GM21423 (cell line): ENCODE measurements around the gene PRICKLE2.

Experiments
- ATAC-seq: cut with Tn5 transposase; IDR thresholded peaks from one replicate; pipeline ENCODE4 v1.9.1; 2021; ENCODE audit warnings: mild to moderate bottlenecking, moderate library complexity; ENCODE audit not compliant: unreplicated experiment

Gene PRICKLE2

DNA sequence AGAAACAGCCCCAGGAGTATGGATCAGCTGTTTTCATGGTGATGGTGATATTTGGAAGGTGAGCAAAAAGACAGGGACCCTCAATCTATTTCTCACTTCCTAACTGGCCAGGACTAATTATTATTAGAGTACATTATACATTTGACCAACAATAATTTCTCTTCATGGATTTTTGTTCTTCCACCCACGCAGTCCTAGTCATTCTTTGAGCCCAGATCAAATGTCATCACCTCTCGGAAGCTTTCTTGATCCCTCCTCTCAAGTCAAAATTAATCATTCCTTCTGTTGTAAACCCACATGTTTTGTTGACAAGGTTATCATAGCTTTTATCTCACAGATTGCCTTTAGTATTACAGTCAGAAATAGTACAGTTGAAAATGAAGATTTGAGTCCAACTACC is 29.2 kb upstream of the PRICKLE2 start:
- no peak for ATAC-seq

DNA sequence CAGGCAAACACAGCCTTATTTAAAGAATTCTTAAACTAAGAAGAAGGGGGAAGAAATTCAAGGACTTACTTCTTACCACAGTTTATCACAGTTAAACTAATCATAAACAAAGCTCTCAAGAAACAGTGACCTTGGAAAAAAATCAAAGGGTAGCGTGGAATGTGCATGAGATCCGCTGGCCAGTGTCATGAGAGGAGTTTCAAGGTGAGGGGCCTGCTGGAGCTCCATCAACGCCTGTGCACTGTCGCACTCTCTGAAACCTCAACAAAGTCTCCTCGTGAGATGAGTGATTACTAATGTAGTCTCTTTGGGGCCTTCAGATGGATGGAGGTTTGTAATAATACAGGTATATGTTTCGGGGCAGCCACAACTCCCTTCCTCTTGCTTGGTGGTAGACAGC is 28.4 kb upstream of the PRICKLE2 start:
- ATAC-seq, result no peak

DNA sequence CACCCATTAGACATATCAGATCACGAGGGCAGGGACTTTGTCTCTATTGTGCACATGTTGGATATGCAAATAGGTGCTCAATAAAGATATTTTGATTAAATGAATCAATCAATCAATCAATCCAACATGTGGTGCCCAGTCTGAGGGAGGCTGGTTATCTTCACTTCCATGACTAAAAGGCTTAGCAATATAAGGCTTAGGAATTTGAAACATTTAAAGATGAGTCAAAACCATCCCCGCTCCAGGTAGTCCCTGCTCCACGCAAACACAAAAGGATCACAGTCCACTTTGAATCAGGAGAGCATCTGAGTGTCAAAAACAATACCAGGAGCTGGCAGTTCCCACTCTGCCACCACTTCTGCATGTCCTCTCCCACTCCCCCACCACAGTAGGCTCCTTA is 25.8 kb upstream of the PRICKLE2 start:
- ATAC-seq, result no peak

DNA sequence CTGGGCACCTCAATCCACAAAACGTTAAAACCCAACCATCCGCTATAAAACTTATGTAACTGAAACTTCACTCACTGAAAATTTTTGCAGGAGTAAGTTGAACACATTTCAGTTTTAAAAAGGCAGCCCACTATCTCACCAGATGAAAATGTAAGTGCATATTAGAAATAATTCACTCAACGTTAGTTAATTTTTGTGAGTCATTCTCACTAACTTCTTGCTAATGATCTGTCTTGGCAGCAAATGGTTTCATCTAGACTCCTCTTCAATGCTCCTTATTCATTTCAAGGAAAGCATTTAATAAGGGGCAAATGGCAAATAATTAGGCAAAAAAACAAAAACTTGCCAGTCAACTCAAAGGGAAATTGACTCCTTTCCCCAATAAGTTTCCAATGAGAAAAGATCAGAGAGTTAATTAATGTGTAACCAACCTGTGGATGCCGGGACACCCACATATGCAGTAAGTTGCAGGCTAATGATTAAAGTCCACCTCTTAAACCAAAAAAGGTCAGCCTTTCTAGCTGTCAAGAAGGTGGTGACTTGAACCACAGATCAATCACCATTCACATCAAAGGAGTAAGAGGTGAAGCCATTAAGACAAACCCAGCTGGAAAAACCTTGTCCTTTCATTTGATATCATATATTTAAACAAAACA is 22.9 kb upstream of the PRICKLE2 start:
- ATAC-seq, result no peak

DNA sequence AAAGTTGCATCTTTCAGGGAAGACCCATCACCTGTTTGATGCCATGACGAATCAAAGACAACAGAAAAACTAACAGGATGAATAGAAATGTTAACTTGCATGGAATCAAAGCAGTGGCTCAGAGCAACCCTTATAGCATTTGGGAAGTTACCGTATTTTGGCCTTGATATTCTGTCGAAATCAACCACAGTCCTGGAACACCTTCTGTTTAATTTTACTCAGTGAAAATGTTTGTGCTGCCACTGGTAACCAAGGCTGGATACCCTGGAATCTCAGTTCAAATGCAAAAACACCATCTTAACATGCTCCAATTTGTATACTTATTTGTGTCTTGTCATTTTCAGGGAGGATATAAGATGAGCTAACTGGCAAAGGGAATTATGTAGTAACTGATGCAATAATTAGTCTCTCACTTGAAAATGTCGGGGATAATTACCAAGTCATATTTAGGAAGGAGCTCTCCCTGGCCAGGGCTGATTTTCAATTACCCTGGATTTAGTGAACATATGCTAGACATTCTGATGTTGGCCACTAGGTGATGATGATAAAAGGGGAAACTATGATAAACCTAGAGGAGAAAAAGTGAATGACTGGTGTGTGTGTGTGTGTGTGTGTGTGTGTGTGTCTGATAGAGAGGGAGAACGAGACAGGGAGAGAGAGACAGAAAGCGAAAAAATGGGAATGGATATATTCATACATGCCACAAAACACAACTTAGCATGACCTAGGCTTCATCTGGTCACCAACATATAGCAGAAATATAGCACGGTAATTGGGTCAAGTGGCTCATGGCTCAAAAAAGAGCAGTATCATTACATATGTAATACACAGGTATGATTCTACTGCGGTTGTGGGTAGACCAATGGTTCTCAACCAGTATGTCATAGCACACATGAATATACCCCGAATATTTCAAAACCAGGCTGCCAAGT is 19.0 kb upstream of the PRICKLE2 start:
- ATAC-seq, result no peak

DNA sequence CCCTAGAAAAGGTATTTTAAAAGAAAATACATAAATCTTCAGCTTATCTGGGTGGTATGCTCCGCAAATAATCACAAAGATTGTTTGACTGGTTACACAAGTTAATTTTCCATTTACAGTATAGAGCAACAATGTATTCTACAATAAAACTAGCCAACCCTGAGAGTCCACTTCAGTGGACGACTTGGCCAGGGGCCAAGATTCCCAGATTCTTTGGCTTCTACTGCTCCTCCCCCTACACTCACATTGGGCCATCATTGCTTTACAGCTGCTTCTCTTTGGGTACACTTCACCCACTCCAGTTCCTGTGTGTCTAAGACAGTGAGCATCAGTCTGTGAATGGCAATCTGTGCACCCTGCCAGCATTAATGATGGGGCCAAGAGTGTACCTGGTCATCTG is 17.2 kb upstream of the PRICKLE2 start:
- ATAC-seq, result no peak

DNA sequence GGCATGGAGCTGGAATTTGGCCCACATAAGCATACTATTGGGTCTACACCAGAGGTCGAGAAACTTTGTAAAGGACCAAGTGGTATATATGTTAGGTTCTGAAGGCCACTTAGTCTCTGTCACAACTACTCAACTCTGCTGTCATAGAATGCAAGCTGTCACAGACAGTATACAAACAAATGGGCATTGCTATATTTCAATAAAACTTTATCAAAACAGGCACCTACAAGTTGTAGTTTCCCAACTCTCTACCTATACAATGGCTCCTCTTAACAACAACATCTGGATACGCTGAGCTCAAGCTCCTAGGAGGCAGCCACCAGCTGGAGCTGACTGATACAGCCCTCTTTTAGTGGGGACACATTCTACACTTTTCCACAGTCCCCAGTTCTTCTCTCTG is 15.7 kb upstream of the PRICKLE2 start:
- no peak for ATAC-seq

DNA sequence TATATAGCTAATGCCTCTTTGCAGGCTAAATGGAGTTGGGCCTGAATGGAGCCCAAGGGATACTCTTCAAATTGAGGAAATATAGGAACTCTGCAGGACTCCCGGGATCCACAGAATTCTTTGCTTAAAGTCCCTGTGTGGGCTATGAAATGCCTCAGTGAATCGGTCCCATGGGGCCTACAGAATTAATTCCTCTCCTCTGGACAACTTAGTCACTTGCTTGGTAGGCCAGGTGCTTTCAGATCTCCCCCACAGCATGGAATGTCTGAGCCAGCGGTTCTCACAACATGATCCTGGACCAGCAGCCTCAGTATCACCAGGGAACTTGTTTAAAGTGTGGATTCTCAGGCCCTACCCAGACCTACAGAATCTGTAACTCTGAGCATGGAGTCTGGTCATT is 15.1 kb upstream of the PRICKLE2 start:
- ATAC-seq, result no peak

DNA sequence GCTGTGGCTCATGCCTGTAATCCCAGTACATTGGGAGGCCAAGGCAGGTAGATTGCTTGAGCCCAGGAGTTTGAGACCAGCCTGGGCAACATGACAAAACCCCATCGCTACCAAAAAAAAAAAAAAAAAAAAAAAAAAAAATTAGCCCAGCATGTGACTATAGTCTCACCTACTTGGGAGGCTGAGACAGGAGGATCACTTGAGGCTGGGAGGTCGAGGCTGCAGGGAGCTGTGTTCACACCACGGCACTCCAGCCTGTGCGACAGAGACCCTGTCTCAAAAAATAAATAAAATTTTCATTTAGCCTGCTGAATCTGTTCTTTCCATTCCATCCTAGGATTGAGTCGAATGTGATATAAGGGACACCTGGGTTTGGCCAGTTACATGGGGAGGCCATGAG is 14.6 kb upstream of the PRICKLE2 start:
- no peak for ATAC-seq

DNA sequence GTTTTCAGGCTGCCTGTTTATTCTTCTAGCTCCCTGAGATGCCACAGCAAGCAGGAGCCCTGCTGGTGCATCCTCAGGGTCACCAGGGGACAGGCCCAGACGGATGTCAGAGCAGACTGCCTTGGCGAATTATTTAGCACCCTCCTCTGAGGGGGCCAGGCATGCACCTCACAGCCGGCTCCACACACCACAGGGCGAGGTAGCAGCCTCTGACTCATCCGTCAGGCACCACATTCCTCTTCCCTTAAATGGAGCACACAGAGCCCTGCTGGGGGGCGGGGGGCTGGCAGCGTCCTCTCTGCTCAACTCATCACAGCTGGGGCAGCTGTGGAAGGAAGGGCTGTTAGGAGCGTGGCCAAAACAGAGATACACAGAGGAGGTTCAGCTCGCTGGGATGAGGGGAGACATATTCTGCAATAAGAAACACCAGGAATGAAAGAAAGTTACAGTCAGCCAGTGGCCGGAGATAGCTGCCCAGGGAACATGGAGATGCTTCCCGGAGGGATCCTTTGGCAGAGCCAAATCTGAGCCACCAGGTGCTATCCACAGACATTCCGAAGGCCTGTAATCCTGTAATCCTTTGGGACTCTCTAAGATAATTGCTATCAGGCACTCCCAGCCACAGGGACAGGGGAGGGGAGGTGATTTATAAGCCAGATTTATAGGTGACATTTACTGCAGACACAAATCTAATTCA is 13.9 kb upstream of the PRICKLE2 start:
- no peak for ATAC-seq

DNA sequence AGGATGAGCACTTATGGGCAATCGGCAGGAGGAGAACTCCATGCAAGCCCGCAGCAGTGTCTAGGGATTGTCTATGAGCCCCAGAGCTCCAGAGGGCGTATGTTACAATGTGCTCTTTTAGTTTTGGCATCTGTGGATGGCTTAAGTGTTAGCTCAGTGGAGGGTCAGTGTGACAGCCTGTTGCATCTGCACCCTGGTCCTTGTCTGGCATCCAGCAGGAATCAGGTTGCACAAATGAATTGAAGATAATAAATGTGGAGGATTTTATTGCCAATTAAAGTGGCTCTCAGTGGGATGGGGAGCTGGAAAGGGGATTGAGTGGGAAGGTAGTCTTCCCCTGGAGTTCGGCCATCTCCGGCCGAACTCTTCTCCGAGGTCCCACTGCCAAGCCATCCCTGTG is 11.8 kb upstream of the PRICKLE2 start:
- ATAC-seq, result no peak

DNA sequence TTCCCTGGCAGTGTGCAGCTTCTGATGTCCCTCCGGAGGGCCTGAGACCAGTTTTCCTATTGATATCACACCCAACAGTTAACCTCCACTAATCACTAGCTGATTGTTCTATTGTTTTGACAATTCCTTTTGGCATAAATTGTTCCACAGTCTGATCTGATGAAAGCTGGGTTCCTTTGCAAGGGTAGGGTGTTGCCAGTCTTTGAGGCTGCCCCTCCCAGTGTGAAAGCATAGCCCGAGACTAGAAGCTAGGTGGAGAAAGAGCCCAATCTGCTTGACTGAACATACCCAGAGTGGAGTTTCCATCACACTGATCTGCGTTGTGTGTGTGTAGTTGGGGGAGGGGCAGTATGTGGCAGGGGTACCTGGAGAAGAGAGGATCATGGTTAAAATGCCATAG is 10.3 kb upstream of the PRICKLE2 start:
- no peak for ATAC-seq

DNA sequence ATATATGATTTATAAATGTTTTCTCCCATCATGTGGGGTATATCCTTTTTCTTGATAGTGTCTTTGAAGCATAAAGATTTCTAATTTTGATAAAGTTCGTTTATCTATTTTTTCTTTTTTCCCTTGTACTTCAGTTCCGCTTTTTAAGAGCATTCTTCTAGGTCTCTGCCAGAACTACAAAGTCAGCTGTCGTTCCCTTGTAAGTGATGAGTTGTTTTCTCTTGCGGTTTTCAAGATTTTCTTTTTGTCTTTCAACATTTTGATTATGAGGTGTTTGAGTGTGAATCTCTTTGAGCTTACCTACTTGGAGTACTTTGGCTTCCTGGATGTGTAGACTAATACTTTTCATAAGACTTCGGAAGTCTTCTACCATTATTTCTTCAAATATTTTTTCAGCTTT is 9.3 kb upstream of the PRICKLE2 start:
- ATAC-seq, result no peak

DNA sequence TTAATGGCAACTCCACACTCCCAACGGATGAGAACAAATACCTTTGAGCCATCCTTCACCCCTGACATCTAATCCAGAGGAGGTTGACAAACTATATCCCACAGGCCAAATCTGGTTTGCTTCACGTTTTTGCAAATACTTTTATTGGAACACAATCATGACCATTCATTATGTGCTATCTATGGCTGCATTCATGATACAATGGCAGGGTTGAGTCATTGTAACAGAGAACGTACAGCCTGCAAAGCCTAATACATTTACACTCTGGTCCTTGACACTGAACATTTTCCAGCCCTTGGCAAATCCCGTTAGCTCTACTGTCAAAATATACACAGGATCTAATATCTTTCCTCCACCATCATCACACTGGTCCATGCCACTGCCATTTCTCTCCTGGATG is 7.6 kb upstream of the PRICKLE2 start:
- ATAC-seq, result no peak

DNA sequence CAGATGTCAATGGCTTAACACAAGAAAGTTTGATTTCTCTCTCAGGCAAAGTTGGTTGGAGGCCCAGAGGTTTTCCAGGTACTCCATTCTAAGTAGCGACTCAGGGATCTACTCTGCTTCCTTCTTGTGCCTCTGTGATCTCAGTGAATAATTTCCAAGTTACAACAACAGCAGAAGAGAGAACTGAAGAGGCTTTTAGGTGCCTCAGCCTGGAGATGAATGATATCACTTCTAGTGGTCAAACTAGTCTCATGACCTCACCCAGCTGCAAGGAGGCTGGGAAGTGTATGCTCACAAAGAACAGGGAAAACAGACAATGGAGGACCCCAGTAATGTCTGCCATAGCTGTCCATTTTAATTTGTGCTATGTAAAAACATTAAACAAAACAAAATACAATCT is 4.6 kb upstream of the PRICKLE2 start:
- ATAC-seq, result no peak

DNA sequence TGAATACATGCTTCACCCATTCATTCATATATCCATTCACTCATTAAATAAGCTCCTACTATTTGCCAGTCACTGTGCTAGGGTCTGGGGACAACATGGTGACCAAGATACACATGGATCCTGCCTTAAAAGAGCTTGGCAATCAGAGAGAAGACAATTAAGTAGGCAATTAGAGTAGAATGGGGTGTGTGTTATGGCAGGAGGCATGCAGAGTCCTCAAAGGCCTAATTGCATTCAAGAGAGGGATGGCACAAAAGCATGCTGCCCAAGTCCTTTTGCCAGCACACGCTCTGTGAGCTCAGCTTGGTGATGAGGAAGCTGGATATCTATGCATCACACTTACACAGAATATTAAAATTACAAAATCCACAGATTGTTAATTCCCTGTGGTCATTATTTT is 2.8 kb upstream of the PRICKLE2 start:
- ATAC-seq, result no peak

DNA sequence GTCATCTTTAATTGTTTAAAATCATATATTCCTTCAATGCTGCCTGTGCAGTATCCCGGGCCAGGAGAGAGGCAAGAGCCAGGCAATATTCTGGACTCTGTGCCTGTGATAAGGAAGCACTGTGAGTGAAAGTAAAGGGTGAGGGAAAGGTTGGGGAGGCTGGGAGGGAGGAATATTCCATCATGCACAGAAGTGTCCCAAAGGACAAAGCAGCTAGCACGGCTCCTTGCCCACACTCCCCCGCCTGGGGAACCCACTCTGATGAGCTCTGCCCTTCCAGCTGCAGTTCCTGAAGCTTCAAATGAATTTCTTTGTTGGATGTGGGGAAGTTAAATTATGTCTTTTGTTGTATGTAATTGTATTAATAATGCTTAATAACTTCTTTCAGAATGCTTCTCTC is 1.5 kb upstream of the PRICKLE2 start:
- ATAC-seq, result no peak

DNA sequence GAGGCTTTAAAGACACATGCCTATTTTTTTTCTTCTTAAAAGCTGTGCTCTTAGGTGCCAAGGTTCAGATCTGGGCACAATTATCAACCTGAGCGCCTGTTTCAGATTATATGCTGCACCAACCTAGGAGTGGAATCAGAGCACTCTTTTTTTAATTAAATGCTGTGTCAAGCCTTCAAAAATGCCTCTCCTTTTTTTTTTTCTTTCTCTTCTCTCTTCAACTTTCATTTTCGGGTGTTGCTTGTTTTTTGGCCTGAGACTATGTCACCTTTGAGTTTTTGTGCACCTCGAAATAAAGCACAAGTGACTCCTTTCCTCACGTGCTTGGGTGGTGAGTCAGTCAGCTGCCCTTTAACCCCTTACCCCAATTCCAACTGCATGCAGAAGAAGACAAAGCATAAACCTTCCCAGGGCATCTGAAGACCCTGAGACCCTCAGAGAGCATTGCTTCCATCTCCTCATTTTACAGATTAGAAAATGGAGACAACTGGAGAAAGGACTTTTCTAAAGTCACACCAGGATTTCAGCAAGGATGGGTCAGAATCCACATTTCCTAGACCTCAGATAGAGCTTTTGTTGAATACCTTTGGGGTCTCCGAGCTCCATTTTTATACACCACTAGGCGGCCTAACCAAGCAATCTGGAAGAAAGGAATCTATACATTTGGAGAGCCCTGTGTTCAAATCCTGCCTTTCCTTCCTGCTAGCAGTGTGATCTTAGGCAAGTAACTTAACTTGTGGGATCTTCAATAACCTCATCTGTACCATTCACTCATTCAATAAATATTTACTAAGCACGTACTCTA is 631 bp upstream of the PRICKLE2 start:
- no peak for ATAC-seq

DNA sequence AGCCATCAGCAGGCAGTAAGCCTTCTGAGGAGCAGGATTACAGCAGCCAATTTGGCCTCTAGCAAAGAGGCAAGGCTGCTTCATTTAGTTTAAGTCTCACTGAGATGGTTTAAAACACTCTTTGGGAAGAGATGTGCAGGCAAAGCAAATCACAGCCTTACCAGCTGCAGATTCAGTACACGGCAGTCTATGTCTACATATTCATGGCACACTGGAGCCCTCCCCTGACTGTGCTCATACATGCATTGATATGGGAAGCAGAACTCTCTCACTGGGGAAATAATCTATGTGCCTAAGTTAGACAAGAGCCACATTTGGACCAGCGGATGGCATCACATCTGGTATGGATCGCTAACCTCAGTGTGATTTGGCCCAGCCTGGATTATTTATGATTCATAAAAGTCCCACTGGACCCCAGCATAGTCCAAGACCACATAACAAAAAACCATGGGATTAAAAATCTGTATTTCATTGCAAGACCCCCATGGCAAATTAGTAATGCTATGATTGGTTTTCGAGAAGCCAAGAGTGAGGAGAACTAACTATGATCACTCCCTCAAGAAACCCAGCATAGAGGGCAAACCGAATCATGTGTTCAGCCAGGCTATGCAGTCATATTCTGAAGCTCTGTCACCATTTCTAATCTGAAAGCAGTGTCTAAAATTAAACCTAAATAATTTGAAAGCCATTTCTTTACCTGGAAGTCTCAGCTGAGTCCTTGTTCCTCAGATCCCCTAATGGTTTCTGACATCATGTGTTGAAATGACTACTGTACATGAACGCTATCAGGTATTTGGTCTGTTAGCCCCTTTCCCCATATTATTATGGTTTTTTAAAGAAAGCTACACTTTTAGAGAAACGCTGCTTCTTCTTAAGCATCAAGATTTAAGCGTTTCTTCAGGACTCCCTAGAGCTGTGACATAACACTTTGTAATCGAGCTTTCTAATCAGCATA is 1.2 kb downstream of the PRICKLE2 start:
- ATAC-seq, result no peak
